ENCODE results near the gene VIPR1.

VIPR1 gene

DNA sequence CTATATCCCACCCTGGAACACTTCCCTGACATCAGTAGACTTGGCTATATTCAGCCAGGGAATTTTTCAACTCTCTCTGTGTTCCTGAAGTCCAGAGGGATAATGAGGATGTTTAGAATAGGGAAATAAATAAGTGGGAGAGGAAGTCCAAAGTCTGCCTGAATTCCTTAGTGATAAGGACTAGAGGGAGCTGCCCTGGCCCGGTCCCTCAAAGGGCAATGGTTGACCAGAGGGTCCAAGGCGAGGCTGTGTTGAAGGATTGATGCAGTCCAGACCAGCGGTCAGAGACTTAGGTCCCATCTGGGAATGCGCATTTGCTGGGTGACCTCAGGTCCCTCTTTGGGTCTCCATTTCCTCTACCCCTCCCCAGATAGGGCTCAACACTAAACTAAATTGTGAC is 7.9 kb downstream of the VIPR1 start:
- FAIRE-seq (no peak), DNase-seq (ENCODE audit: low spot score) (no peak)

GRCh38 chr3:42511201-42511600 is 8.8 kb downstream of the VIPR1 start:
- FAIRE-seq (no peak), DNase-seq (ENCODE audit: low spot score) (no peak)

DNA sequence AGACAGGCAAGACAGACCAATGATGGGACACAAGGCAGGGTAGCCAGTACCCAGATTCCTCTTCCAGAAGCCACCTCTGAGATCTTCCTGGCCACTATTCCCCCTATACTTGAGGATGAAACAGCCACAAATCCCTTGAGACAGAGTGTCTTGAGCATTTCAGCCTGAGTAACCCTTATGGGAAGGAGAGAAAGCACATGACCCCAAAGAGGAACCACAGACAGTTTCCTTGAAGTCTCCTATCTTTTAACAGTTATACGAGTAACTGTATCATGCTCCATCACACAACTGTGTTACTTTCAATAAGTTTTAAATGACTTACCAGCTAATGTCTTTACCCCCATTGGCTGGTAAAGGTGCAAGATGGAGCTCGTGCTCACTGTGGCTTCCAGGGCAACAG is 9.3 kb downstream of the VIPR1 start:
- no peak for FAIRE-seq
- no peak for DNase-seq (ENCODE audit: low spot score)

- no peak for FAIRE-seq
- no peak for DNase-seq (ENCODE audit: low spot score)
Measured at GRCh38 chr3:42513121-42513520, 10.7 kb downstream of the VIPR1 start.

DNA sequence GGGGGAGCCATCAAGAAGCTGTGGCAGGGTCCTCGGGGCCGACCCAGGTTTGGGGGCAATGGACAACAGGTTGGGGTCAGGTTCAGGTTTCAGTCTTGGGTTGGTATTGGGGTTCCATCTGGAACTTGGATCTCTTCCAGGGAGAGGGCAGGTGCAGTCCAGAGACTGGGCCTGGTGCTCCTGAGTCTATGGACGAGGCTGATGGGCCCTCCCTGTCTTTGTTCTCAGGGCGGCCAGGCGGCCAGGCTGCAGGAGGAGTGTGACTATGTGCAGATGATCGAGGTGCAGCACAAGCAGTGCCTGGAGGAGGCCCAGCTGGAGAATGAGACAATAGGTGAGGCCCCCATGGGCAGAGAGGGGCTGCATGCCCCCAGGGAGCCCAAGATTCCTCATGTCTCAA is 11.1 kb downstream of the VIPR1 start:
- no peak for FAIRE-seq
- no peak for DNase-seq (ENCODE audit: low spot score)

- FAIRE-seq = no peak
- DNase-seq (ENCODE audit: low spot score) = no peak
Measured at GRCh38 chr3:42514876-42515275, 12.4 kb downstream of the VIPR1 start.

- FAIRE-seq (no peak), DNase-seq (ENCODE audit: low spot score) (no peak)
Measured at GRCh38 chr3:42515391-42515916, 13.0 kb downstream of the VIPR1 start.

- no peak for FAIRE-seq
- DNase-seq (ENCODE audit: low spot score) = no peak
Measured at GRCh38 chr3:42515976-42516375, 13.5 kb downstream of the VIPR1 start.

- FAIRE-seq = no peak
- no peak for DNase-seq (ENCODE audit: low spot score)
Measured at GRCh38 chr3:42516443-42516842, 14.0 kb downstream of the VIPR1 start.

DNA sequence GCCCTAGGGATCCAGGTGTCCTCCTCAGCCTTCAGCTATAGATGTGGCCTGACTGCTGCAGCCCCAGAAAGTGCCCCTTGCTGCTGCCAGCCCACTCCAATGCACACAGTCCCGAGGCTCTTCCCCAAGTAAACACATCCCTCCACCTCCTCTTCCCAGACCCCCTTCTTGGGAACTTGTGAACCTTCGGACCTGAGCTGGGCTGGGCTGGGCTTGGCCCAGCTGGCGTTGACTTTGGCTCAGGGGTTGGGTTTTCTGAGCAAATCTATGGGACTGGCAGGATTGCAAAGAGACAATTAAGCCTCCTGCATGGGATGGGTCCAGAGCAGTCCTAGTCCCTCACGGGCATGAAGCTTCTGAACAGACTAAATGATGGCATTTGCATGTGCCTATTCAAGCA is 14.7 kb downstream of the VIPR1 start:
- no peak for DNase-seq (ENCODE audit: low spot score)
- FAIRE-seq = no peak

DNA sequence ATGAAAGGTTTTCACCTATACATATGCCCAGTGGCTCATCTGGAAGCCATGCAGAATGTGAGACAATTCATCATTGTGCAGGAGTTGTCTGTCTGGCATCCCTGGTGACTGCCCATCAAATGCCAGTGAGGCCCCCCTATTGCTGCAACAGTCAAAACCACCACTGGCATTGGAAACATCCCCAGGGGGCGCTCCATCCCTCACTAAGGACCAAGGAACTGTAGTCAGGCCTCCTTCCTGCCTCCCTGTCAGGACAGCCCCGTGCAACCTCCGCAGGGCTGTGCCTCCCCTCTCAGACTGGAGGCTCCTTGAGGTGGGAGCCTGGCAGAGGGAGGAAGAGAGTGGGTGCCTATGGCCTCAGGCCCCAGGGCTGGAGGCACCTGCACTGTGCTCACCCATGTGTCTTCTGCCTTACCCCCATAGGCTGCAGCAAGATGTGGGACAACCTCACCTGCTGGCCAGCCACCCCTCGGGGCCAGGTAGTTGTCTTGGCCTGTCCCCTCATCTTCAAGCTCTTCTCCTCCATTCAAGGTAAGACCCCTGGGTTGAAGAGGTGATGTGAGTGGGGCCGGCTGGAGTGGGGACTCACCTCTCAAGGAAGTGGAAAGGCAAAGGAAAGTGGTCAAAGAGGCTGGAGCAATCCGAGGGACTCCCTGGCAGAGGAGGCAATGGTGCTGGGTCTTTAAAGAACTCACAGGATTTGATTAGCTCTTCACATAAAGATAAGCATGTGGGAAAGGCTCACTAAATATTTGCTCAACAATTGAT is 16.5 kb downstream of the VIPR1 start:
- FAIRE-seq = no peak
- no peak for DNase-seq (ENCODE audit: low spot score)

GRCh38 chr3:42519568-42519962 is 17.1 kb downstream of the VIPR1 start:
- DNase-seq (ENCODE audit: low spot score) (no peak), FAIRE-seq (no peak)

DNA sequence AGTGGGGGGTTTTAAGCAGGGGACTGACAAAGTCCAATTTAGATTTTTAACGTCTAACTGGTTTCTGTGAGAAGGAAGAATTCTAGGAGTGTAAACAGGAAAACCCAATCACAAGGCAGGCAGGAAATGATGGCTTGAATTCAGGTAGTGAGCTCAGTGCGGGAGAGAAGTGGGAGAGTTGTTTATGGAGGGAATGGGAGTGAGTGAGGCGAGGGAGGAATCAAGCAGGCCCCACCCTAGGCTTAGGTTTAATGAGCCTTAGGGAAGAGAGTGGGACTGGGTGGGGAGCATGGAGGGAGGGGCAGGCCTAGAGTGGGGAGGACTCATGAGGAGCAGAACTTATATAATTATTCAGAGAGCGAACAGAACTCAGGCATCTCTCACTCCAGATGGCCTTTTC is 17.9 kb downstream of the VIPR1 start:
- no peak for DNase-seq (ENCODE audit: low spot score)
- FAIRE-seq = no peak

DNA sequence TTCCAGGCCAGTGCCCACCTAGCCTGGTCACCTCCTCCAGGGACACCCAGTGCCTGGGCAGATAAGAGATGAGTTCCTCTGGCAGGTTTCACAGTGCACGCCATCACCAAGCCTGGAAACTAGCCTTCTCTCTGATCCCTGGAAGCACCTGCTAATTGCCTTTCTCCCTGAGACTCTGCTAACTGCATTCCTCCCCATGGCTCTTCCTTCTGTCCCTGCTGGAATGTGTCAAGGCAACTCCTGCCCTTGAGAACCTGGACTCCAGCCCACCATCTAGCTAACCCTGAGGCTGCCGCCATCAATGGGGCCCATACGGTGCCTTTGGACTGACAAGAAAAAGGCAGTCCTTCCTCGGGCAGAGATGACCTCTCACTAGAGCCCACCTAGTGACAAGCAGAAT is 18.5 kb downstream of the VIPR1 start:
- FAIRE-seq (no peak), DNase-seq (ENCODE audit: low spot score) (no peak)

- no peak for DNase-seq (ENCODE audit: low spot score)
- FAIRE-seq = no peak
Measured at GRCh38 chr3:42524751-42525150, 22.3 kb downstream of the VIPR1 start.

DNA sequence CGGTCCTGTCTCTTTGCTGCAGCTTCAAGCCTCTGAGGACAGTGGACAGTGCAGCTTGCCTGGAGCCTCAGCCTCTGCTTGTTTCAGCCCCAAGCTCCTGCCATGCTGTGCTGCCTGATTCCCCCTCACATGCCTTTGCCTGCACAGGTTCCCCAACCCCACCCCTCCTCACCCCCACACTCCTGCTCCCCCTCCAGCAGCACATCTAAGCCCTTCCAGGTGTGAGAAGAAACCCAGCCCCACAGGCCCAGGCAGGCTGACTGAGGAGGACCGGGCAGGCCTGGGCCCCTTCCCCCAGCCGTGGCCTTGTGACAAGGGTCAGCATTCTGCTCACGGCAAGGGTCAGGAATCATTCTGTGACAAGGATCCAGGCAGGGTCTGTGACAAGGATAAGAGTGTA is 22.8 kb downstream of the VIPR1 start:
- no peak for FAIRE-seq
- DNase-seq (ENCODE audit: low spot score) = no peak

GRCh38 chr3:42525736-42526345 is 23.4 kb downstream of the VIPR1 start:
- DNase-seq (ENCODE audit: low spot score) (no peak), FAIRE-seq (no peak)

DNA sequence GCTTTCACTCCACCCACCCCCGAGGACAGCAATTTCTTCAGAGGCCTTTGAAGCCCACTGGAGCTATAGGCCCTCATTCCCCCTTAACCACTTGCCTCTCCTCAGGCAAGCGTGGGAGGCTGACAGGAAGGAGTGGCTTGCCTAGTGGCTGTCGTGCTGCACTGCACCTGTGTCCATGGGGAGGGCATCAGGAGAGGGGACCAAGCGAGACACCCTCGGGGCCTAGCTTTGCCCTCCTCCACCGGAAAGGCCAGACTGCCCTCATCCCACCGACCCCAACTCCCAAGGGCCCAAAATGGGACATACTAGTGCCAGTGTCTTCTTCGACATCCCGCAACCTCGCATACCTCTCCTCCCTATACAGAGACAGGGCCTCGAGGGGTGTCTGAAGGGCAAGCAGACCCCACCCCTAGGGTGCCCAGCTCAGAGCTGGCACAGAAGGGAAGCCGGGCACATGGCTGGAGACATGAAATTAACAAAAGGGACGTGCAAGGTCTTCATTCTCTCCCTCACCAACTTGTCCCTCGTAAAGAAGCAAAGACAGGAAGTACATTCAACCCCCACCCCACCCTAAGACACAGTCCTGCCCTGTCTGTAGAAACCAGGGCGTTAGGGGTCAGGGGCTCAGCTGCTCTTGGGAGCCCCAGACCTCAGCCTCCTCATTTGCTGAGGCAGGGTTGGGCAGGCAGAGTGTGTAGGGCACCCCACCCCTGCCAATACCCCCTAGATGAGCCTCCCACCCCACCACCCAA is 24.3 kb downstream of the VIPR1 start:
- DNase-seq (ENCODE audit: low spot score) = no peak
- FAIRE-seq = no peak

GRCh38 chr3:42527368-42527917 is 25.0 kb downstream of the VIPR1 start:
- no peak for DNase-seq (ENCODE audit: low spot score)
- no peak for FAIRE-seq

DNA sequence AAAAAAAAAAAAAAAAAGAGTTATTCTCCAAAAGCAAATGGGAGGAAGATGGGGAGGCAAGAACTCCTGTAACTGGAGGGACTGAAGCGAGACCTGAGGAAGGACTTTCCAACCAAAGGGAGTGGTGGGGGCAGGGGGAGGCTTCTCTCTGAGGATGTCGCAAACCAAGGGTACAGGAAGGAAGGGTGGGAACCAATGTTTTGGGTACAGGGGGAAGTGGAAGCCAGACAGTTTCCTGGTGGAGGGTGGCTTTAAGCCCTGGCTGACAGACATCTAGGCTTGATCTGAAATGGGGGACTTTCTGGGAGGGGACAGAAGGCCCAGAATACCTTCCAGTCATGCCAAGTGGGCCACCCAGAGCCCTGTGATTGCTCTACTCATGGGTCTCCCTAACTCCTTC is 27.0 kb downstream of the VIPR1 start:
- no peak for DNase-seq (ENCODE audit: low spot score)
- no peak for FAIRE-seq

DNA sequence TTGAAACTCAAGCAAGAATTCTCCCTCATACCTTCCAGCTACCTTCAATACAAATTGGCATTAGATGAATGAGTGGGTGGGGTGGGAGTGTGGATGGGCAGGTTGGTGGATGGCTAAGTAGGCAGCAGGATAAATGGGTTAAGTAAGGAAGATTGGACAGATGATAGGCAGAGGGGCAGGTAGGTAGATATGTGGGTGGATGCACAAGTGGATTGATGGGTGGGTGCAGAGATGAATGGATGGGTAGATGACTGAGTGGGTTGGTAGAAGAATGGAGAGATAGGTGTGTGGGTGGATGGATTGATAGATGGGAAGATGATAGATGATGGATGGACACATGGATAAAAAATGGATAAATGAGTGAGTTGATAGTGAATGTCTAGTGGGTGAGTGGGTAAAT is 27.6 kb downstream of the VIPR1 start:
- DNase-seq (ENCODE audit: low spot score) (no peak), FAIRE-seq (no peak)

- no peak for DNase-seq (ENCODE audit: low spot score)
- no peak for FAIRE-seq
Measured at GRCh38 chr3:42531470-42531869, 29.0 kb downstream of the VIPR1 start.
